GM12878 (cell line): Measurements from ENCODE around the gene GTF2IRD1. TPM values are rescaled to one million over a fixed set of nuclear protein-coding genes. Genes with fewer than 3 reads are reported as not detected.
"Not testable (repeated sequence)": the region's sequence is repeated elsewhere in the genome, so short reads cannot be mapped to it uniquely, and the experiment has no call there.

ENCODE experiments used
- ATAC-seq: fragments of 200-7000 bp; cut with Tn5 transposase; 3 replicates; pipeline ENCODE4 v1.9.1; 2020; ENCODE audit warnings: mild to moderate bottlenecking, moderate library complexity
- BruUV-seq: library from RNA; stranded (reverse); fragments of 400-500 nt; replicated peaks from 2 replicates; lab custom pipeline; 2021; lab: Mats Ljungman, UMichigan
- CTCF ChIA-PET: fragments of 300-600 bp; sonication (Branson Sonifier 250); formaldehyde crosslinking; extraction: SDS; loops from one replicate; lab custom pipeline; 2021; ENCODE audit warnings: inconsistent platforms; lab: Yijun Ruan, JAX
- POLR2A ChIA-PET: fragments of 350-600 bp; formaldehyde crosslinking; extraction: SDS; loops from one replicate; lab custom pipeline; 2021; ENCODE audit warnings: inconsistent platforms; lab: Charles Lee
- RAD21 ChIA-PET: fragments of 300-600 bp; sonication (Branson Sonifier 250); formaldehyde crosslinking; loops from one replicate; lab custom pipeline; 2023; ENCODE audit warnings: antibody characterized with exemption; ENCODE audit not compliant: unreplicated experiment; lab: Charles Lee
- SMC1A ChIA-PET: fragments of 300-600 bp; sonication (Branson Sonifier 250); formaldehyde crosslinking; loops from one replicate; lab custom pipeline; 2023; ENCODE audit not compliant: unreplicated experiment, uncharacterized antibody; lab: Charles Lee
- DNase-seq: peaks from one replicate; pipeline ENCODE4 v3.0.0-alpha.2; 2011; ENCODE audit warnings: low read depth, low spot score
- FAIRE-seq: peaks from 3 replicates; lab custom pipeline; 2011; peaks lifted over from hg19 to GRCh38; lab: Jason Lieb, UNC
- H2AFZ ChIP-seq: 2 replicates; pipeline ENCODE4 v1.6.0; 2011; ENCODE audit warnings: low read depth, low read length, control low read depth; ENCODE audit not compliant: control insufficient read depth
- H3K27ac ChIP-seq: 2 replicates; pipeline ENCODE4 v1.5.1; 2011; ENCODE audit warnings: control low read depth; ENCODE audit not compliant: control insufficient read depth, insufficient read depth
- H3K27me3 ChIP-seq, 2 experiments: replicated peaks in 1 of 2; 2 replicates each; pipeline versions ENCODE4 v1.6.0 to v1.6.1; 2011; ENCODE audit warnings: low read length in 1 of 2; ENCODE audit not compliant: control insufficient read depth in 2 of 2, insufficient read depth in 2 of 2
- H3K36me3 ChIP-seq, 2 experiments: 2 replicates each; pipeline ENCODE4 v1.5.1; 2011; ENCODE audit warnings: low read length in 1 of 2; ENCODE audit not compliant: control insufficient read depth in 2 of 2, insufficient read depth in 2 of 2
- H3K4me1 ChIP-seq: 2 replicates; pipeline ENCODE4 v1.6.1; 2011; ENCODE audit warnings: mild to moderate bottlenecking, low read length, moderate library complexity, mixed read lengths; ENCODE audit not compliant: control insufficient read depth, insufficient read depth
- H3K4me2 ChIP-seq: 2 replicates; pipeline ENCODE4 v1.6.0; 2011; ENCODE audit warnings: control low read depth; ENCODE audit not compliant: control insufficient read depth, insufficient read depth
- H3K4me3 ChIP-seq: fragments of 200-600 bp; sonication (generic); 2 replicates; pipeline ENCODE4 v1.5.1; 2016
- H3K79me2 ChIP-seq: 2 replicates; pipeline ENCODE4 v1.6.0; 2011; ENCODE audit warnings: low read length; ENCODE audit not compliant: control insufficient read depth, insufficient read depth
- H3K9ac ChIP-seq: 2 replicates; pipeline ENCODE4 v1.8.0; 2011; ENCODE audit warnings: low read length, control low read depth, mixed read lengths; ENCODE audit not compliant: control insufficient read depth, insufficient read depth
- H3K9me3 ChIP-seq: replicated peaks from 3 replicates; pipeline ENCODE4 v1.5.1; 2011; ENCODE audit warnings: mild to moderate bottlenecking, low read length; ENCODE audit not compliant: control insufficient read depth, insufficient read depth
- H4K20me1 ChIP-seq: 2 replicates; pipeline ENCODE4 v1.6.0; 2011; ENCODE audit not compliant: control insufficient read depth, insufficient read depth
- ASH2L ChIP-seq: fragments of 300-600, 200-600 bp; sonication (generic); IDR thresholded peaks from 2 replicates; pipeline ENCODE4 v1.6.1; 2017; ENCODE audit warnings: low read depth, mild to moderate bottlenecking, borderline replicate concordance
- CBX3 ChIP-seq: fragments of 200-600 bp; sonication (generic); IDR thresholded peaks from 2 replicates; pipeline ENCODE4 v1.6.1; 2016; ENCODE audit warnings: low read depth, borderline replicate concordance
- CREB1 ChIP-seq: IDR thresholded peaks from 2 replicates; pipeline ENCODE4 v1.6.1; 2012; ENCODE audit warnings: low read depth, mild to moderate bottlenecking, inconsistent platforms
- MTA3 ChIP-seq: IDR thresholded peaks from 2 replicates; pipeline ENCODE4 v1.6.1; 2012; ENCODE audit warnings: low read length, inconsistent platforms, borderline replicate concordance
- NFYB ChIP-seq: IDR thresholded peaks from 2 replicates; pipeline ENCODE4 v1.6.1; 2011; ENCODE audit warnings: low read depth, mild to moderate bottlenecking, low read length, improper control_type of control experiment, moderate library complexity; ENCODE audit not compliant: insufficient read depth
- WGBS: methylation state at CpG from one replicate; pipeline ENCODE4 v1.1.6; 2016; ENCODE audit warnings: low lambda C conversion rate; ENCODE audit not compliant: insufficient replicate concordance, insufficient coverage; ENCODE audit errors: missing lambda C conversion rate; 5-methylcytosine and 5-hydroxymethylcytosine counted together
- in situ Hi-C: fragments of 300-500 bp; cut with MboI; formaldehyde crosslinking; loops from 9 replicates; pipeline ENCODE4 v1.14.3; 2018; ENCODE audit warnings: mixed read lengths
- intact Hi-C: fragments of 100-400 bp; cut with micrococcal nuclease; formaldehyde crosslinking; loops from one replicate; pipeline ENCODE4 v1.14.2; 2022; ENCODE audit not compliant: unreplicated experiment
- polyA plus RNA-seq, 11 experiments: library from polyadenylated mRNA; depleted of rRNA in 4 of 11; unstranded in 6 of 11; stranded (reverse) in 5 of 11; fragments of >200 nt; fragmentation: Nextera tagmentation in 4 of 11; fragmentation: Illumina TruSeq in 1 of 11; extraction: Ambion mirVana in 4 of 11; extraction: Trizol in 1 of 11; gene quantifications; 1 replicate in 1 of 11; 2 replicates in 10 of 11; pipeline versions ENCODE4 v1.2.1 to v1.2.3, GENCODE V29; 2011 to 2016; ENCODE audit warnings: inconsistent platforms in 2 of 11, missing spikeins in 2 of 11, low read depth in 1 of 11
- total RNA-seq, 4 experiments: library from RNA; depleted of rRNA in 3 of 4; stranded (reverse); fragments of >200 nt in 3 of 4; fragmentation: Illumina TruSeq in 1 of 4; extraction: Trizol in 1 of 4; gene quantifications; 2 replicates each; pipeline versions ENCODE4 v1.2.1 to v1.2.3, GENCODE V29; 2013 to 2021
- TF ChIP-seq, protein P1 (sequence below), 3 experiments: IDR thresholded peaks in 2 of 3; conservative IDR thresholded peaks in 1 of 3; 2 replicates each; pipeline ENCODE4 v1.5.1; 2011; ENCODE audit warnings: low read depth in 3 of 3, low read length in 3 of 3, mild to moderate bottlenecking in 3 of 3, control low read depth in 2 of 3, moderate library complexity in 2 of 3, inconsistent platforms in 1 of 3, mixed read lengths in 1 of 3; ENCODE audit not compliant: control insufficient read depth in 2 of 3, insufficient read depth in 1 of 3; ENCODE audit errors: extremely low read depth in 1 of 3
- TF ChIP-seq, protein P2 (sequence below): IDR thresholded peaks from 2 replicates; pipeline ENCODE4 v1.6.1; 2011; ENCODE audit warnings: borderline replicate concordance, low read depth, mild to moderate bottlenecking, moderate library complexity, low read length; ENCODE audit not compliant: insufficient read depth, poor library complexity, severe bottlenecking
- TF ChIP-seq, protein P3 (sequence below): fragments of 450-650 bp; IDR thresholded peaks from 2 replicates; pipeline ENCODE4 v1.6.1; 2016; ENCODE audit warnings: mild to moderate bottlenecking

Gene GTF2IRD1
- total and polyA plus RNA-seq, 10 of the 15 experiments (the other 5 are each of a cell fraction or from before 2014, with no cell fraction given): 0.48 to 3.0 (median 1.3) TPM

DNA sequence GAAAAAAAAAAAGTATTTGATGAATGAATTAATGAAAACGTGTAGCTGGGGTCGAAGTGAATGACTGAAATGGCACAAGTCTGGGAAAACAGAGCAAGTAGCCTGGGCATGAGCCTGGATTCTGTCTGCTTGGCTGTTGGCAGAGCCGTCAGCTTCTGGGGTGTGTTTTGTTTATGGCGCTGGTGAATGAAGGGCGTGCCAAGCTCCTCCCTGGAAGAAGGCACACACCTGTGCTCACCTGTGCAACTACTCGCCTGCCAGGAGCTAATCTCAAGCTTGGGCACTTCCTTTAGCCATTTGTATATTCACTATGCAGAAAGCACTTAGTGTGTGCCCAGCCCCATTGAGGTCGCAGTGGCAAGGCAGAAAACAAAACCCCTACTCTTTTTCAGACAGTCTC, 74.1 kb downstream of the GTF2IRD1 start:
- ATAC-seq (no peak), DNase-seq (no peak), FAIRE-seq (no peak)
- TF ChIP-seq, protein P1, sequence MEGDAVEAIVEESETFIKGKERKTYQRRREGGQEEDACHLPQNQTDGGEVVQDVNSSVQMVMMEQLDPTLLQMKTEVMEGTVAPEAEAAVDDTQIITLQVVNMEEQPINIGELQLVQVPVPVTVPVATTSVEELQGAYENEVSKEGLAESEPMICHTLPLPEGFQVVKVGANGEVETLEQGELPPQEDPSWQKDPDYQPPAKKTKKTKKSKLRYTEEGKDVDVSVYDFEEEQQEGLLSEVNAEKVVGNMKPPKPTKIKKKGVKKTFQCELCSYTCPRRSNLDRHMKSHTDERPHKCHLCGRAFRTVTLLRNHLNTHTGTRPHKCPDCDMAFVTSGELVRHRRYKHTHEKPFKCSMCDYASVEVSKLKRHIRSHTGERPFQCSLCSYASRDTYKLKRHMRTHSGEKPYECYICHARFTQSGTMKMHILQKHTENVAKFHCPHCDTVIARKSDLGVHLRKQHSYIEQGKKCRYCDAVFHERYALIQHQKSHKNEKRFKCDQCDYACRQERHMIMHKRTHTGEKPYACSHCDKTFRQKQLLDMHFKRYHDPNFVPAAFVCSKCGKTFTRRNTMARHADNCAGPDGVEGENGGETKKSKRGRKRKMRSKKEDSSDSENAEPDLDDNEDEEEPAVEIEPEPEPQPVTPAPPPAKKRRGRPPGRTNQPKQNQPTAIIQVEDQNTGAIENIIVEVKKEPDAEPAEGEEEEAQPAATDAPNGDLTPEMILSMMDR (IDR thresholded peaks at IDR 0.05 in 2 of 3, conservative IDR thresholded peaks at IDR 0.05 in 1 of 3; ENCODE audit: control insufficient read depth in 2 of 3, extremely low read depth in 1 of 3, insufficient read depth in 1 of 3, low read depth in 3 of 3, low read length in 3 of 3): no peak
- TF ChIP-seq, protein P2, sequence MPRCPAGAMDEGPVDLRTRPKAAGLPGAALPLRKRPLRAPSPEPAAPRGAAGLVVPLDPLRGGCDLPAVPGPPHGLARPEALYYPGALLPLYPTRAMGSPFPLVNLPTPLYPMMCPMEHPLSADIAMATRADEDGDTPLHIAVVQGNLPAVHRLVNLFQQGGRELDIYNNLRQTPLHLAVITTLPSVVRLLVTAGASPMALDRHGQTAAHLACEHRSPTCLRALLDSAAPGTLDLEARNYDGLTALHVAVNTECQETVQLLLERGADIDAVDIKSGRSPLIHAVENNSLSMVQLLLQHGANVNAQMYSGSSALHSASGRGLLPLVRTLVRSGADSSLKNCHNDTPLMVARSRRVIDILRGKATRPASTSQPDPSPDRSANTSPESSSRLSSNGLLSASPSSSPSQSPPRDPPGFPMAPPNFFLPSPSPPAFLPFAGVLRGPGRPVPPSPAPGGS: no peak
- no peak for TF ChIP-seq ASH2L
- TF ChIP-seq NFYB: no peak
- TF ChIP-seq MTA3: no peak
- TF ChIP-seq, protein P3, sequence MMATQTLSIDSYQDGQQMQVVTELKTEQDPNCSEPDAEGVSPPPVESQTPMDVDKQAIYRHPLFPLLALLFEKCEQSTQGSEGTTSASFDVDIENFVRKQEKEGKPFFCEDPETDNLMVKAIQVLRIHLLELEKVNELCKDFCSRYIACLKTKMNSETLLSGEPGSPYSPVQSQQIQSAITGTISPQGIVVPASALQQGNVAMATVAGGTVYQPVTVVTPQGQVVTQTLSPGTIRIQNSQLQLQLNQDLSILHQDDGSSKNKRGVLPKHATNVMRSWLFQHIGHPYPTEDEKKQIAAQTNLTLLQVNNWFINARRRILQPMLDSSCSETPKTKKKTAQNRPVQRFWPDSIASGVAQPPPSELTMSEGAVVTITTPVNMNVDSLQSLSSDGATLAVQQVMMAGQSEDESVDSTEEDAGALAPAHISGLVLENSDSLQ: no peak
- no peak for TF ChIP-seq CREB1
- no peak for TF ChIP-seq CBX3
- SMC1A ChIA-PET: no interaction called here
- no peak overlapping the region for H2AFZ ChIP-seq
- H3K4me2 ChIP-seq: no peak overlapping the region
- H3K4me1 ChIP-seq: no peaks in the 10 kb centered on the region
- no peaks in the 10 kb centered on the region for H4K20me1 ChIP-seq
- no peak overlapping the region for H3K9ac ChIP-seq
- no peaks in the 10 kb centered on the region for H3K9me3 ChIP-seq
- in situ Hi-C loops: no loop called here
- H3K4me3 ChIP-seq: no peak overlapping the region
- RAD21 ChIA-PET: no interaction called here
- no peaks in the 10 kb centered on the region for H3K79me2 ChIP-seq
- no peak overlapping the region for H3K27ac ChIP-seq
- CTCF ChIA-PET: interaction anchor here (1.1 kb wide), 1 partner anchor 78 kb away, joined by 3 read pairs; no protein-coding TSS in a partner anchor
- H3K27me3 ChIP-seq: no peaks in the 10 kb centered on the region
- H3K36me3 ChIP-seq: no peaks in the 10 kb centered on the region
- POLR2A ChIA-PET: no interaction called here
- no TSS peak for BruUV-seq
- 31% methylated on average over 7 of the region's 7 CpGs for WGBS
- intact Hi-C loops: no loop called here

DNA sequence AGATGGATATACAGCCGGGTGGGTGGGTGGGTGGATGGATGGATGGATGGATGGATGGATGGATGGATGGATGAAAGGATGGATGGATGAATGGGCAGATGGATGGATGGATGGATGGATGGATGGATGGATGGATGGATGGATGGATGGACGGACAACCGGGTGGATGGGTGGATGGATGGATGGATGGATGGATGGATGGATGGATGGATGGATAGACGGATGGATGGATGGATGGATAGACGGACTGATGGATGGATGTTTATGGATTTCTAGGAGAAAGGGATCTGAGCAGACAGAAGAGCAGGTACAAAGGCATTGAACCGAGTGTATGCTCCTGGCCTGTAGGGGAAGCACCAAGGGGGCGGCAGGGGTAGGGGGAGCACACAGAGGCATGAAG, 75.1 kb downstream of the GTF2IRD1 start:
- DNase-seq, ATAC-seq, H3K4me3 ChIP-seq, intact Hi-C loops, RAD21 ChIA-PET, POLR2A ChIA-PET, H3K9ac ChIP-seq, H3K79me2 ChIP-seq, FAIRE-seq, H3K27ac ChIP-seq, SMC1A ChIA-PET, H4K20me1 ChIP-seq, H3K27me3 ChIP-seq, H3K36me3 ChIP-seq, in situ Hi-C loops, H3K4me2 ChIP-seq, CTCF ChIA-PET, H2AFZ ChIP-seq, H3K4me1 ChIP-seq, BruUV-seq, H3K9me3 ChIP-seq: not testable (repeated sequence)
- 49% methylated on average over 5 of the region's 7 CpGs for WGBS
